HepG2 (cell line): Measurements from ENCODE around the gene CR1L. TPM values are rescaled to one million over a fixed set of nuclear protein-coding genes. Genes with fewer than 3 reads are reported as not detected.

Experiments
- CCDC6 ChIP-seq: sonication (generic); formaldehyde crosslinking; IDR thresholded peaks from 2 replicates; pipeline ENCODE4 v1.8.1; 2022; ENCODE audit warnings: mild to moderate bottlenecking, missing genetic modification reagents, moderate library complexity
- HNF4G ChIP-seq, 2 experiments: sonication (generic) in 1 of 2; formaldehyde crosslinking in 1 of 2; IDR thresholded peaks; 2 replicates each; pipeline versions ENCODE4 v1.4.0 to v1.6.1; 2011 to 2020; ENCODE audit warnings: borderline replicate concordance in 2 of 2, low read depth in 2 of 2, mild to moderate bottlenecking in 2 of 2, low read length in 1 of 2, missing genetic modification reagents in 1 of 2, moderate library complexity in 1 of 2
- MTF2 ChIP-seq: sonication (generic); formaldehyde crosslinking; IDR thresholded peaks from 2 replicates; pipeline ENCODE4 v1.5.0; 2020; ENCODE audit warnings: missing genetic modification reagents, borderline replicate concordance
- SRSF4 ChIP-seq: fragments of 200-400 bp; formaldehyde crosslinking; IDR thresholded peaks from one replicate; pipeline ENCODE4 v1.6.1; 2018; ENCODE audit warnings: mild to moderate bottlenecking, low read depth, low read length, moderate library complexity; ENCODE audit not compliant: poor library complexity, severe bottlenecking
- ZBTB21 ChIP-seq: sonication (generic); formaldehyde crosslinking; IDR thresholded peaks from 2 replicates; pipeline ENCODE4 v1.4.0; 2020; ENCODE audit warnings: missing genetic modification reagents
- ZBTB46 ChIP-seq: sonication (generic); formaldehyde crosslinking; IDR thresholded peaks from 2 replicates; pipeline ENCODE4 v1.4.0; 2020; ENCODE audit warnings: mild to moderate bottlenecking, missing genetic modification reagents, borderline replicate concordance
- ZFP36L1 ChIP-seq: sonication (generic); formaldehyde crosslinking; IDR thresholded peaks from 2 replicates; pipeline ENCODE4 v1.8.0; 2022; ENCODE audit warnings: mild to moderate bottlenecking, missing genetic modification reagents, moderate library complexity
- ZNF260 ChIP-seq: sonication (generic); formaldehyde crosslinking; IDR thresholded peaks from 2 replicates; pipeline ENCODE4 v1.4.0; 2020; ENCODE audit warnings: missing genetic modification reagents, low read depth, mild to moderate bottlenecking, borderline replicate concordance
- ZNF274 ChIP-seq: sonication (generic); formaldehyde crosslinking; IDR thresholded peaks from 2 replicates; pipeline ENCODE4 v1.5.1; 2020; ENCODE audit warnings: mild to moderate bottlenecking, missing genetic modification reagents
- ZNF567 ChIP-seq: sonication (generic); formaldehyde crosslinking; IDR thresholded peaks from 2 replicates; pipeline ENCODE4 v1.8.1; 2023; ENCODE audit warnings: mild to moderate bottlenecking, missing genetic modification reagents, borderline replicate concordance
- polyA plus RNA-seq, 8 experiments: library from polyadenylated mRNA; depleted of rRNA in 3 of 8; stranded (reverse) in 7 of 8; unstranded in 1 of 8; fragments of >200 nt; fragmentation: Illumina TruSeq in 4 of 8; extraction: Trizol in 4 of 8; gene quantifications; 2 replicates each; pipeline versions ENCODE4 v1.2.1 to v1.2.3, GENCODE V29; 2011 to 2016; ENCODE audit warnings: low read depth in 4 of 8, missing spikeins in 1 of 8, mixed read lengths in 1 of 8; ENCODE audit not compliant: insufficient read depth in 1 of 8
- total RNA-seq, 5 experiments: library from RNA; depleted of rRNA; stranded (reverse); fragments of >200 nt; fragmentation: Illumina TruSeq; extraction: Trizol; gene quantifications; 2 replicates each; pipeline ENCODE4 v1.2.3, GENCODE V29; 2016; ENCODE audit warnings: low read depth in 1 of 5
- TF ChIP-seq, protein P1 (sequence below): sonication (generic); formaldehyde crosslinking; IDR thresholded peaks from 2 replicates; pipeline ENCODE4 v1.8.0; 2022; ENCODE audit warnings: mild to moderate bottlenecking, missing genetic modification reagents, borderline replicate concordance
- TF ChIP-seq, protein P2 (sequence below): IDR thresholded peaks from 2 replicates; pipeline ENCODE4 v1.6.1; 2016; ENCODE audit warnings: low read depth, missing genetic modification reagents, missing compliant biosample characterization
- TF ChIP-seq, protein P3 (sequence below): sonication (generic); formaldehyde crosslinking; IDR thresholded peaks from 2 replicates; pipeline ENCODE4 v1.8.0; 2022; ENCODE audit warnings: missing genetic modification reagents, low read depth, mild to moderate bottlenecking, borderline replicate concordance
- TF ChIP-seq, protein P4 (sequence below): sonication (generic); formaldehyde crosslinking; IDR thresholded peaks from 2 replicates; pipeline ENCODE4 v1.4.0; 2020; ENCODE audit warnings: missing genetic modification reagents, borderline replicate concordance

Gene CR1L
- total and polyA plus RNA-seq, 2 of the 13 experiments (the other 11 are each of a cell fraction or from before 2014, with no cell fraction given): not detected

GRCh38 chr1:207752456-207752998, 107.6 kb downstream of the CR1L start (continued):
- TF ChIP-seq, protein P1, sequence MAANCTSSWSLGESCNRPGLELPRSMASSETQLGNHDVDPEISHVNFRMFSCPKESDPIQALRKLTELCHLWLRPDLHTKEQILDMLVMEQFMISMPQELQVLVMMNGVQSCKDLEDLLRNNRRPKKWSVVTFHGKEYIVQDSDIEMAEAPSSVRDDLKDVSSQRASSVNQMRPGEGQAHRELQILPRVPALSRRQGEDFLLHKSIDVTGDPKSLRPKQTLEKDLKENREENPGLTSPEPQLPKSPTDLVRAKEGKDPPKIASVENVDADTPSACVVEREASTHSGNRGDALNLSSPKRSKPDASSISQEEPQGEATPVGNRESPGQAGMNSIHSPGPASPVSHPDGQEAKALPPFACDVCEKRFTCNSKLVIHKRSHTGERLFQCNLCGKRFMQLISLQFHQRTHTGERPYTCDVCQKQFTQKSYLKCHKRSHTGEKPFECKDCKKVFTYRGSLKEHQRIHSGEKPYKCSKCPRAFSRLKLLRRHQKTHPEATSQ (CRISPR knock-in tag): peak; percentile 4; the same call in 1 of the 2 replicates
- TF ChIP-seq, protein P2, sequence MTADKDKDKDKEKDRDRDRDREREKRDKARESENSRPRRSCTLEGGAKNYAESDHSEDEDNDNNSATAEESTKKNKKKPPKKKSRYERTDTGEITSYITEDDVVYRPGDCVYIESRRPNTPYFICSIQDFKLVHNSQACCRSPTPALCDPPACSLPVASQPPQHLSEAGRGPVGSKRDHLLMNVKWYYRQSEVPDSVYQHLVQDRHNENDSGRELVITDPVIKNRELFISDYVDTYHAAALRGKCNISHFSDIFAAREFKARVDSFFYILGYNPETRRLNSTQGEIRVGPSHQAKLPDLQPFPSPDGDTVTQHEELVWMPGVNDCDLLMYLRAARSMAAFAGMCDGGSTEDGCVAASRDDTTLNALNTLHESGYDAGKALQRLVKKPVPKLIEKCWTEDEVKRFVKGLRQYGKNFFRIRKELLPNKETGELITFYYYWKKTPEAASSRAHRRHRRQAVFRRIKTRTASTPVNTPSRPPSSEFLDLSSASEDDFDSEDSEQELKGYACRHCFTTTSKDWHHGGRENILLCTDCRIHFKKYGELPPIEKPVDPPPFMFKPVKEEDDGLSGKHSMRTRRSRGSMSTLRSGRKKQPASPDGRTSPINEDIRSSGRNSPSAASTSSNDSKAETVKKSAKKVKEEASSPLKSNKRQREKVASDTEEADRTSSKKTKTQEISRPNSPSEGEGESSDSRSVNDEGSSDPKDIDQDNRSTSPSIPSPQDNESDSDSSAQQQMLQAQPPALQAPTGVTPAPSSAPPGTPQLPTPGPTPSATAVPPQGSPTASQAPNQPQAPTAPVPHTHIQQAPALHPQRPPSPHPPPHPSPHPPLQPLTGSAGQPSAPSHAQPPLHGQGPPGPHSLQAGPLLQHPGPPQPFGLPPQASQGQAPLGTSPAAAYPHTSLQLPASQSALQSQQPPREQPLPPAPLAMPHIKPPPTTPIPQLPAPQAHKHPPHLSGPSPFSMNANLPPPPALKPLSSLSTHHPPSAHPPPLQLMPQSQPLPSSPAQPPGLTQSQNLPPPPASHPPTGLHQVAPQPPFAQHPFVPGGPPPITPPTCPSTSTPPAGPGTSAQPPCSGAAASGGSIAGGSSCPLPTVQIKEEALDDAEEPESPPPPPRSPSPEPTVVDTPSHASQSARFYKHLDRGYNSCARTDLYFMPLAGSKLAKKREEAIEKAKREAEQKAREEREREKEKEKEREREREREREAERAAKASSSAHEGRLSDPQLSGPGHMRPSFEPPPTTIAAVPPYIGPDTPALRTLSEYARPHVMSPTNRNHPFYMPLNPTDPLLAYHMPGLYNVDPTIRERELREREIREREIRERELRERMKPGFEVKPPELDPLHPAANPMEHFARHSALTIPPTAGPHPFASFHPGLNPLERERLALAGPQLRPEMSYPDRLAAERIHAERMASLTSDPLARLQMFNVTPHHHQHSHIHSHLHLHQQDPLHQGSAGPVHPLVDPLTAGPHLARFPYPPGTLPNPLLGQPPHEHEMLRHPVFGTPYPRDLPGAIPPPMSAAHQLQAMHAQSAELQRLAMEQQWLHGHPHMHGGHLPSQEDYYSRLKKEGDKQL (CRISPR knock-in tag): no peak
- TF ChIP-seq HNF4G (IDR thresholded peaks at IDR 0.05; ENCODE audit: borderline replicate concordance, low read depth, low read length) (peak; percentile 23; the same call in 1 of the 2 replicates), HNF4G (CRISPR knock-in tag; IDR thresholded peaks at IDR 0.05; ENCODE audit: borderline replicate concordance, low read depth) (no peak), ZFP36L1 (0 out of 2 replicates have a peak, but pooled peaks have one; percentile 11), SRSF4 (no peak), ZBTB21 (CRISPR knock-in tag) (no peak), ZNF567 (CRISPR knock-in tag) (no peak; the same call in 1 of the 2 replicates), ZNF274 (CRISPR knock-in tag) (peak; percentile 43; the same call in 1 of the 2 replicates), ZNF260 (CRISPR knock-in tag) (no peak), ZBTB46 (no peak), MTF2 (CRISPR knock-in tag) (no peak), CCDC6 (CRISPR knock-in tag) (peak; percentile 17; the same call in 1 of the 2 replicates)
- TF ChIP-seq, protein P3, sequence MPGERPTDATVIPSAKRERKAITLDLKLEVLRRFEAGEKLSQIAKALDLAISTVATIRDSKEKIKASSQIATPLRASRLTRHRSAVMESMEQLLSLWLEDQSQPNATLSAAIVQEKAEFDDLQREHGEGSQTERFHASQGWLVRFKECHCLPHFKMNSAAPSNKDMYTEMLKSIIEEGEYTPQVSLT (CRISPR knock-in tag): no peak
- TF ChIP-seq, protein P4, sequence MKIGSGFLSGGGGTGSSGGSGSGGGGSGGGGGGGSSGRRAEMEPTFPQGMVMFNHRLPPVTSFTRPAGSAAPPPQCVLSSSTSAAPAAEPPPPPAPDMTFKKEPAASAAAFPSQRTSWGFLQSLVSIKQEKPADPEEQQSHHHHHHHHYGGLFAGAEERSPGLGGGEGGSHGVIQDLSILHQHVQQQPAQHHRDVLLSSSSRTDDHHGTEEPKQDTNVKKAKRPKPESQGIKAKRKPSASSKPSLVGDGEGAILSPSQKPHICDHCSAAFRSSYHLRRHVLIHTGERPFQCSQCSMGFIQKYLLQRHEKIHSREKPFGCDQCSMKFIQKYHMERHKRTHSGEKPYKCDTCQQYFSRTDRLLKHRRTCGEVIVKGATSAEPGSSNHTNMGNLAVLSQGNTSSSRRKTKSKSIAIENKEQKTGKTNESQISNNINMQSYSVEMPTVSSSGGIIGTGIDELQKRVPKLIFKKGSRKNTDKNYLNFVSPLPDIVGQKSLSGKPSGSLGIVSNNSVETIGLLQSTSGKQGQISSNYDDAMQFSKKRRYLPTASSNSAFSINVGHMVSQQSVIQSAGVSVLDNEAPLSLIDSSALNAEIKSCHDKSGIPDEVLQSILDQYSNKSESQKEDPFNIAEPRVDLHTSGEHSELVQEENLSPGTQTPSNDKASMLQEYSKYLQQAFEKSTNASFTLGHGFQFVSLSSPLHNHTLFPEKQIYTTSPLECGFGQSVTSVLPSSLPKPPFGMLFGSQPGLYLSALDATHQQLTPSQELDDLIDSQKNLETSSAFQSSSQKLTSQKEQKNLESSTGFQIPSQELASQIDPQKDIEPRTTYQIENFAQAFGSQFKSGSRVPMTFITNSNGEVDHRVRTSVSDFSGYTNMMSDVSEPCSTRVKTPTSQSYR (CRISPR knock-in tag): no peak
